RPMI8226 (cell line): Measurements from ENCODE around the gene DLG1.

Source experiments
- DNase-seq: peaks from one replicate; pipeline ENCODE4 v3.0.0-alpha.2; 2015

The DLG1 gene

DNA sequence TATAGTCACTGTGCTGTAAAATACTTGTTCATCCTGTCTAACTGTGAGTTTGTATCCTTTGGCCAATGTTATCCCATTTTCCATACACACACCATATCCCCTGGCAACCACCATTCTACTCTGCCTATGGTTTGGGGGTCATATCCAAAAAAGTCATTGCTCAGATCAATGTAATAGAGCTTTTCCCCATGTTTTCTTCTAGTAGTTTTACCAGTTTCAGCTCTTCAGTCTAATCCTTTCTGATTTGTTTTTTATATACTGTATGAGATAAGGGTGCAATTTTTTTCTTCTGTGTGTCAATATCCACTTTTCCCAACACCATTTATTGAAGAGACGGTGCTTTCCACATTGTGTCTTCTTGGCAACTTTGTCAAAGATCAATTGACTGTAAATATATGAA is 14.0 kb upstream of the DLG1 start:
- no peak for DNase-seq

- no peak for DNase-seq
Observed at GRCh38 chr3:197311591-197311990, 13.2 kb upstream of the DLG1 start.

GRCh38 chr3:197309528-197310361 is 11.3 kb upstream of the DLG1 start:
- peak; percentile 81 for DNase-seq

GRCh38 chr3:197308591-197308990 is 10.2 kb upstream of the DLG1 start:
- DNase-seq: peak; percentile 10

GRCh38 chr3:197306374-197307086 is 8.1 kb upstream of the DLG1 start:
- DNase-seq: no peak

GRCh38 chr3:197305854-197306253 is 7.4 kb upstream of the DLG1 start:
- DNase-seq: no peak

GRCh38 chr3:197303452-197303851 is 5.0 kb upstream of the DLG1 start:
- no peak for DNase-seq

- no peak for DNase-seq
Observed at GRCh38 chr3:197302696-197303341, 4.4 kb upstream of the DLG1 start.

DNA sequence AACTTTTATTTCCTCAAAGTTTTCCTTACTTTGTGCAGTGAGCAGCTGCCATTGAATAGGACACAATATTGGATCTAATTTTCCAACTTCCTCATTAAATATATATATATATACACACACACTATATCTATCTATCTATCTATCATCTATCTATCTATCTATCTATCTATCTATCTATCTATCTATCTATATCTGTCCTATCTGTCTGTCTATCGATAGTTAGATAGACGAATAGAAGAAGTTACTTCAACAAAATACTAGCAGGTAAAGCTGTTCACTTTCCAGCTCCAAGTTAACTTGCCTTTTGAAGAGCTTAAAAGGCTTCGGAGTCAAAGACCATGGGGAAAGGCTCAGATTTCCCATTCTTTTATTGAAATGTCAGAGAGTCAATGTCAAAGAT is 3.6 kb upstream of the DLG1 start:
- DNase-seq: no peak

- DNase-seq: no peak
Observed at GRCh38 chr3:197300361-197300760, 1.9 kb upstream of the DLG1 start.

- peak; percentile 78 for DNase-seq
Observed at GRCh38 chr3:197298945-197299854, 788 bp upstream of the DLG1 start.

DNA sequence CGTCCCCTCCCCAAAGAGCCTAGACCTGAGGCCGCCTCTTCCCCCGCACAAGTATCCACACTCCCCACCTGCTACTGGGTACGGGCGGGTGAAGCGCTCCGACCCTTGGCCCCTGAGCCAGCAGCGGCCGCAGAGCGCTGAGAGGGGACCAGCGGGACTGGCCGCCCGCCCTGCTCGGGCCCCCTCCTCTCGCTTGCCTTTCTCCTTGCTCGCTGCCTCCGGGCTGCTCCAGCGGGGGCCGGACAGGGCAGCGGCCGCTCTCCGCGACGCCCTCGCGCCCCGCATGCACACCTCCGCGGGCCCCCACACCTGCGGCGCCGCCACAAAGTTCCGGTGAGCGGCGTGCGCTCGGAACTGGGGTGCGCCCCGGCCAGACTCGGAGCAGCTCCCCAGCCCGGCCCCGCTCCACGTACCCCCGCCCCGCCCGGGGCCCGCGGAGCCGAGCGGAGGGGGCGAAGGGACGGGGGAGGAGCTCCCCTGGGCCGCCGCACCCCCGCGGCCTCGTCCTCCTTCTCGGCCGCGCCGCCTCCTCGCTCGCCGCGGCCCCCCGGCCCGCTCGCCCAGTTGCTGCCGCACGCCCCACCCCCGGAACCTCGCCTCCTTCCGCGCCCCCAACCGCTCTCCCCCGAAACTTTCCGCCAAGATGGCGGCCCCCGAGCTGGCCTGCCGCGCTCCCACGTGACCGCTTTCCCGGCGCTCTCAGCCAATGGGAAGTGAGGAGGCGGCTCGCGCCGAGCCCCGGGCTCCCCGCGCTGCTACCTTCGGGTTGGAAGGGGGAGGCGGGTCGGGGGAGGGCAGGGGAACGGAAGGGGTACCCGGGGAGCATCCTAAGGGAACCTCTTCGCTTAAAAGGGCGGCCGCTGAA is 704 bp downstream of the DLG1 start:
- peak; percentile 93 for DNase-seq

- DNase-seq: peak; percentile 30
Observed at GRCh38 chr3:197297002-197297401, 1.4 kb downstream of the DLG1 start.

- DNase-seq: no peak
Observed at GRCh38 chr3:197296545-197296944, 1.9 kb downstream of the DLG1 start.

DNA sequence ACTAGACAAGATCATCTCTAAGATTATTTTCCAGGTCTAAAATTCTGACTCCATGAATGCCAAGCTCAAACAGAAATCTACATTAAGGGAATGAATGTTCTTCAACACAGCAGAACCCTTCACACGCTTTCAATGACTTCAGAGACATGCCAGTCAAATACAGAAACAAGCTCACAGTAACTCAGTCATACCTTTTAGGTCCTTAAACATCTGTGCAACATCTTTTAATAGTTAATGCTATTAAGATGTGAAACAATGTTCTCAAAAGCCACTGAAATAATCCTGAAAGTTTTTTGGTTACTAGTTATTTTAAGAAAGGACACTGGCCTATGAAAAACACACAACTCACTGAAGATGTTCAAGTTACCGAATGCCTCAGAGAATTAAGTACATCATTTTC is 2.5 kb downstream of the DLG1 start:
- no peak for DNase-seq

- no peak for DNase-seq
Observed at GRCh38 chr3:197293605-197294237, 4.7 kb downstream of the DLG1 start.

- no peak for DNase-seq
Observed at GRCh38 chr3:197292648-197293047, 5.8 kb downstream of the DLG1 start.

GRCh38 chr3:197292083-197292646 is 6.2 kb downstream of the DLG1 start:
- DNase-seq: no peak

GRCh38 chr3:197289726-197290125 is 8.7 kb downstream of the DLG1 start:
- DNase-seq: no peak

- no peak for DNase-seq
Observed at GRCh38 chr3:197286678-197287077, 11.7 kb downstream of the DLG1 start.

DNA sequence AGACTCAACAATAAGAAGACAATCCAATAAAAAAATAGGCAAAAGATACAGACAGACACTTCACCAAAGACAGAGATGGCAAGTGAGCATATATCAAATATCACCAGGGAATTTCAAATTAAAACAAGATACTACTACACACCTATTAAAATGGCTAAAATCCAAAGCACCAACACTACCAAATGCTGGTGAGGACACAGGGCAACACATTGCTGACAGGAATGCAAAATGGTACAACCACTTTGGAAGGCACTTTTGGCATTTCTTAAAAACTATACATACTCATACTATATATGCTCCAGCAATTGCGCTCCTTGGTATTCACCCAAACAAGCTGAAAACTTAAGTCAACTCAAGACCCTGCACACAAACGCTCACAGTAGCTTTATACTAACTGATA is 12.9 kb downstream of the DLG1 start:
- no peak for DNase-seq
